Chondrocyte (in vitro differentiated cells): Measurements from ENCODE around the gene STUB1. TPM values are rescaled to one million over a fixed set of nuclear protein-coding genes. Genes with fewer than 3 reads are reported as not detected.

Experiments used
- DNase-seq: peaks from one replicate; pipeline ENCODE4 v3.0.0; 2021; ENCODE audit warnings: mixed read lengths, low spot score
- H3K27ac Mint-ChIP-seq: one replicate; pipeline ENCODE4 v1.8.0; 2021; ENCODE audit warnings: mild to moderate bottlenecking, moderate library complexity, mixed read lengths; ENCODE audit not compliant: unreplicated experiment
- H3K27me3 Mint-ChIP-seq: 2 replicates; pipeline ENCODE4 v1.8.0; 2021; ENCODE audit warnings: low read depth, mixed read lengths
- H3K36me3 Mint-ChIP-seq: 2 replicates; pipeline ENCODE4 v1.8.0; 2021; ENCODE audit warnings: low read depth, mixed read lengths
- H3K4me1 Mint-ChIP-seq: 2 replicates; pipeline ENCODE4 v1.8.0; 2021; ENCODE audit warnings: low read depth, mild to moderate bottlenecking, mixed read lengths
- H3K4me3 Mint-ChIP-seq: one replicate; pipeline ENCODE4 v1.8.0; 2021; ENCODE audit warnings: mild to moderate bottlenecking, moderate library complexity, mixed read lengths; ENCODE audit not compliant: unreplicated experiment
- H3K9me3 Mint-ChIP-seq: 2 replicates; pipeline ENCODE4 v1.8.0; 2021; ENCODE audit warnings: low read depth, mixed read lengths
- CTCF ChIP-seq: fragments of 200-600 bp; sonication (generic); IDR thresholded peaks from 2 replicates; pipeline ENCODE4 v1.5.0; 2021; ENCODE audit warnings: antibody characterized with exemption, mild to moderate bottlenecking, moderate library complexity
- total RNA-seq: library from RNA; stranded (reverse); gene quantifications from 3 replicates; pipeline ENCODE4 v1.2.1, GENCODE V29; 2021

STUB1 gene
- total RNA-seq, 1 donor from 2014 or later, result 89.7 TPM

GRCh38 chr16:670485-671352 lies 9.5 kb upstream of the STUB1 start:
- Mint-ChIP-seq H3K4me3 (no peak overlapping the region), H3K27ac (no peak overlapping the region), H3K36me3 (peaks cover 2% of the 10 kb centered on the region), H3K27me3 (no peaks in the 10 kb centered on the region), H3K9me3 (no peaks in the 10 kb centered on the region), H3K4me1 (peaks cover 15% of the 10 kb centered on the region)
- no peak for TF ChIP-seq CTCF
- DNase-seq, result no peak

- H3K27me3 Mint-ChIP-seq, result no peaks in the 10 kb centered on the region
- H3K4me1 Mint-ChIP-seq, result peaks cover 15% of the 10 kb centered on the region
- H3K36me3 Mint-ChIP-seq, result peaks cover 2% of the 10 kb centered on the region
- no peak overlapping the region for H3K27ac Mint-ChIP-seq
- TF ChIP-seq CTCF, result no peak
- no peaks in the 10 kb centered on the region for H3K9me3 Mint-ChIP-seq
- H3K4me3 Mint-ChIP-seq, result no peak overlapping the region
- DNase-seq, result no peak
These were observed 8.7 kb upstream of the STUB1 start for GRCh38 chr16:671353-672131.

- Mint-ChIP-seq H3K4me1 (peaks cover 15% of the 10 kb centered on the region), H3K36me3 (peaks cover 2% of the 10 kb centered on the region), H3K4me3 (no peak overlapping the region), H3K27me3 (no peaks in the 10 kb centered on the region), H3K9me3 (no peaks in the 10 kb centered on the region), H3K27ac (no peak overlapping the region)
- no peak for DNase-seq
- no peak for TF ChIP-seq CTCF
These were observed 7.8 kb upstream of the STUB1 start for GRCh38 chr16:672371-672770.

- no peak overlapping the region for H3K27ac Mint-ChIP-seq
- H3K4me1 Mint-ChIP-seq, result peaks cover 12% of the 10 kb centered on the region
- peaks cover 2% of the 10 kb centered on the region for H3K36me3 Mint-ChIP-seq
- no peak overlapping the region for H3K4me3 Mint-ChIP-seq
- H3K9me3 Mint-ChIP-seq, result no peaks in the 10 kb centered on the region
- no peak for TF ChIP-seq CTCF
- no peak for DNase-seq
- H3K27me3 Mint-ChIP-seq, result no peaks in the 10 kb centered on the region
These were observed 7.4 kb upstream of the STUB1 start for GRCh38 chr16:672851-673250.

- H3K4me1 Mint-ChIP-seq, result peaks cover 12% of the 10 kb centered on the region
- no peak for DNase-seq
- H3K4me3 Mint-ChIP-seq, result no peak overlapping the region
- peaks cover 2% of the 10 kb centered on the region for H3K36me3 Mint-ChIP-seq
- no peak for TF ChIP-seq CTCF
- H3K27me3 Mint-ChIP-seq, result no peaks in the 10 kb centered on the region
- no peaks in the 10 kb centered on the region for H3K9me3 Mint-ChIP-seq
- no peak overlapping the region for H3K27ac Mint-ChIP-seq
These were observed 6.7 kb upstream of the STUB1 start for GRCh38 chr16:673399-673991.
